ENCODE measurements around the gene TIMM50.
"Not testable (repeated sequence)": the region's sequence is repeated elsewhere in the genome, so short reads cannot be mapped to it uniquely, and the experiment has no call there.

TIMM50 gene

DNA sequence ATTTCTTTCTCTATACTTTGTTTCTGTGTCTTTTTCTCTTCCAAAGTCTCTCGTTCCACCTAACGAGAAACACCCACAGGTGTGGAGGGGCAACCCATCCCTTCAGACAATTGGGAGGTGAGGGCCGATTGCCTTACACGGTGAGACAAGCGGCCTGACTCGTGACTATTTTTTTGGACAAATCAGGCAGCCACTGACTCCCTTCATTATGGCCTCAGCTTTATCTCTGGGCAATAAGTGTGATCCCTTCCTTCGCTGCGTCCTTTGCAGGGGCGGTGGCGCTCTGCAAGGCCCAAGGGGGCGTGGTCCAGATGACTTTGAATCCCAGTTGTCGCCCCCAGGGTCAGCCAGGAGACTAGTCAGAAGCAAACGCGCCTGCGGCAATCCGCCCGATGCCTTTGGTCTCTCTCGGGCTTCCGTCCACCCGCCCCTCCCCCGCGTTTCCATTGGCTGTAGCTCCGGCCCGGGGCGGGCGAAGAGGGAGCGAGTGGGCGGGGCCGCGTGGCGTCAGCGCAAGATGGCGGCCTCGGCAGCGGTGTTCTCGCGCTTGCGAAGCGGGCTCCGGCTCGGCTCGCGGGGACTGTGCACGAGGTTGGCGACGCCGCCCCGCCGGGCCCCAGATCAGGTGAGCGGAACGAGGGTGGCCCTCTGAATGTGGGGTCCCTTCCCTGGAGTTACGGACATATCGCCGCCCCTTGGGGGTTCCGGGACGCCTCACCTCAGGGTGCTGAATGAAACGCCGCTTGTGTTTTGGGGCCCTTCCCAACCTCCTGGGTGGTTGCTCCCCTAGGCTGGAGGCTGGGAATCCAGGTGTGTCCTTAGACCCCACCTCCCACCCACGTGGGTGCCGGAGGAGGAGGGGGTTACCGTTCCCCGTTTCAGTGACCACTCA is at the start of gene TIMM50:
Gene TIMM50 (plus strand): TSS at position 502 of the 892 bp plus-strand sequence. CDS start 16 bp downstream, at position 518.
- DNase-seq: peak; percentile 96

DNA sequence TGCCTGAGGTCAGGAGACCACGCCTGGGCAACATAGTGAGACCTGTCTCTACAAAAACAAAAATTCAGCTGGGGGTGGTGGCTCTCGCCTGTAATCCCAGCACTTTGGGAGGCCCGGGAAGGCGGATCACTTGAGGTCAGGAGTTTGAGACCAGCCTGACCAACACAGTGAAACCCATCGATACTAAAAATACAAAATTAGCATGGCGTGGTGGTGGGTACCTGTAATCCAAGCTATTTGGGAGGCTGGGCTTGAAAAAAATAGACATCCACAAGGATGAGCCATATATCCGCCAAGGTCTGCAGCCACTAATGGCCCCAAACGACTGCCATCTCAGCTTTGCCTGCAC is 48.0 kb upstream of the TIMM50 start:
- no peak for DNase-seq

DNA sequence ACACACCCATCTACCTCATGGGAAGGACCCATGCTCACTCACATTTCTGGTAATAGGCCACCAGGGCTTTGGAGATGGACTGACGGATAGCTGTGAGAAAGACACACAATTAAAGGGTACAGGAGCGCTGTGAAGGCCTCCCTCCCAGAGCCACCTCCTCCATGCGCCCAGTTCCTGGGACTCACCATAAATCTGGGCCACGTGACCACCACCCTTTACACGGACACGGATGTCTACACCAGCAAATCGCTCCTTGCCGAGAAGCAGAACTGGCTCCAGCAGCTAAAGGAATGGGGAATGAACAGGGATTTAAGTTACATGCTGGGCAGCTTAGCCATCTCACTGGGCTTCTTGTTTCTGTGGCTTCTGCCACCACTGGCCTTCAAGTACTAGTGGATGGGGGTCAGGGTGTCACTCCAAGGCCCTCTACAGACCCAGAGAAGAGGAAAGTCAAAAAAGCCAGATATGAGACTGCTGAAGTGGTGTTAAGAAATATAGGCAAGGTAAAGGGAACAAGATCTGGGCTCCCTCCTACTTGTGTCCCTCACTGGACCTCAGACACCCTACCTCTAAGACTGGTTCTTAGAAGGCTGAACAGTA is 47.1 kb upstream of the TIMM50 start:
- no peak for DNase-seq

DNA sequence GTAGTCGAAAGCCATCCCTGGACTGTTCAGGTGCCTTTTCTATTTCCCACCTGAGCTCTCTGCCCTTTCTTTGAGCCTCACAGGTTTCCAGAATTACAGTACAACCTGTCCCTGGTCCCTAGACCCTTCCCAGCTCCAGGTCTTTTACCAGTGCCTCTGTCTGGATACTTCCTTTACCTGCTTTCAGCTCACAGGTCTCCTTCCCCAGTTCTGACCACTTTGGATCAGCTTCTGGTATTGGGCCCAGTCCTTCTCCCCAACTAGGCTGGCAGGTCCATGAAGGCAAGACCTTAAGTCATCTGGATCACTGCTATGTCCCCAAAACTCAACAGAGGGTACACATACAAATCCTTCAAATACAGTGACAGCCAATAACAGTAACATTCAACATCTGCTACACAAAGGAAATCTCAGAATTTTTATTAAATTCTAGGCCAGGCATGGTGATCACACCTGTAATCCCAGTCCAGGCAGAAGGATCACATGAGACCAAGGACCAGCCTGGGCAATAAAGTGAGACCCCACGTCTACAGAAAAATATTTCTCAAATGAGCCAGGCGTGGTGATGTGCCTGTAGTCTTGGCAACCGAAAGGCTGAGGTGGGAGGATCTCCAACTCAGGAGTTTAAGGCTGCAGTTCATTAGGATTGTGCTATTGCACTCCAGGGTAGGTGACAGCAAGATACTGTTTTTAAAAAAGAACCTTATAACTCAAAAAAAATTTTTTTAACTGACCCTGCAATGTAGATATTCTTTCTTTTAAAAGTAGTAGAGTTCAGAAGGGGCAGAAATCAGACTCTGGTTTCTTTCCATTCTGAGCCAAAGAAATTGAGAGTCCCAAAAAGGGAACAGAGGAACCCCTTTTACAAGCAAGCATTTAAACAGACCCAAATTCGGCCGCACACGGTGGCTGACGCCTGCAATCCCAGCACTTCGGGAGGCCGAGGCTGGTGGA is 46.2 kb upstream of the TIMM50 start:
- DNase-seq: no peak

DNA sequence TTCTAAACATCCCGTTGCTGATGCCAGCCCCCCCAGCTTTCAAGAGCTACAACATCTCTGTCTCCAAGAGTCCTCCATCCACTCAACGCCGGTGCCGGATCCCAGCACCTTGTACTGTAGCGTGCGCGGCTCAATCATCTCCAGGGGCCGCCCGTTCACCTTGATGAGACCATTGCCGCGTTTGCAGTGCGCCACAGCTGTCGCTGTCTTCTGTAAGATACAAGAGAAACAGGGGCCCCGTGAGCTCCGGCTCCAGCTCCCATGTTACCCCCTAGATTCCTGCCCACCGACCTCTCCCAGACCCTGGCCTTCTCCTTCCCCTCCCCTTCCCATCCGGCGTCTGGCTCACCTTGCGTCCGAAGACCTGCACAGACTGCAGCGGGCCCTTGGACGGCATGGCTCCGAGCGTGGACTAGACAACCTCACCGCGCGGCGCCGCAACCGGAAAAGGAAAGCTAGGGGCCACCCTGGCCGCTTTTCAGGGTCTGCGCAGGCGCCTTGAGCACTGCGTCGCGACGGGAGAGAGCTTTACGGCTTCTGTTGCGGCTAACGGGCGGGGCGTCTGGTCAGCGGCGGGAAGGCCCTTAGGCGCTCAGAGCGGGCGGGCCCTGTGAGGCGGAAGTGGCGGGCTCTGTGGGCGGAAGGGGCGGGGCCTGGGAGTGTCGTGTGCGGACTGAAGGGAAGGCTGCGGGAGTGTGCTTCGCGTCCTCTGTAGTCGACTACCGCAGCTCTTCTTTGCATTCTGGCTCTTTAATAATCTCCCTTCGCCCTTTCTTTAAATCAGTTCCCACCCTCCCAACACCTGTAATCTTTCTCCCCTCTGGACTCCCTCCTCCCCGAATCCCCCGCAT is 44.9 kb upstream of the TIMM50 start, which contains the start of gene RPS16:
Gene RPS16 (minus strand): TSS at position 451 of the 851 bp plus-strand sequence. CDS start 54 bp downstream, at position 397.
- DNase-seq: peak; percentile 99

DNA sequence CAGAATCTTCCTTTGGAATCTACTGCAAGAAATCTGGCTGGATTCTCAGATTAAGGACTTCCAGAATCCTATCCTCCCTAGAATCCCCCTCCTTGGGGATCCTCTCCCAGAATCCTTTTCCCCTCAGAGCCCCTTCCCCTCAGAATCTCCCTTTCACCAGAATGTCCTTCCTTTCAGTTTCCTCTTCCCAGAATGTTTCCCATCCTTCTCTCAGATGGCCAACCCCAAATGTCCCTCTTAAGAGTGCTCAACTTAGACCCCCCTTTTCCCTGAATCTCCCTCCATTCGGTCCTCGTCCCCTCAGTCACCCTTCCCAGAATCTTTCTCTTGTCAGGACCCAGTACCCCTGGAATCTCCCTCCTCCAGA is 44.3 kb upstream of the TIMM50 start:
- DNase-seq: no peak

DNA sequence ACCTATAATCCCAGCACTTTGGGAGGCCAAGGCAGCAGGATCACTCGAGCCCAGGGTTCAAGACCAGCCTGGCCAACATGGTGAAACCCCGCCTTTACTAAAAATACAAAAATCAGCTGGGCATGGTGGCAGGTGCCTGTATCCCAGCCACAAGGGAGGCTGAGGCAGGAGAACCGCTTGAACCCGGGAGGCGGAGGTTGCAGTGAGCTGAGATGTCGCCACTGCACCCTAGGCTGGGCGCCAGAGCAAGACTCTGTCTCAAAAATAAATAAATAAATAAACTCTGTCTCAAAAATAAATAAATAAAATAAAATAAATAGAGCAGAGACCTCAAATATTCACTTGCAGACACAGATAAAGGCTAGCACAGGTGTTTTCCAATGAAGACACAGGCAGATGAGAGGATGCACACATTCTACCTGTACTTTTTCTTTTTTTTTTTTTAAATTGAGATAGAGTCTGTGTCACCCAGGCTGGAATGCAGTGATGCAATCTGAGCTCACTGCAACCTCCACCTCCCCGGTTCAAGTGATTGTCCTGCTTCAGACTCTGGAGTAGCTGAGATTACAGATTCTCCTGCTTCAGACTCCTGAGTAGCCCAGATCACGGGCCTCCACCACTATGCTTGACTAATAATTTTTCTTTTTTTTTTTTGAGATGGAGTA is 42.2 kb upstream of the TIMM50 start:
- no peak for DNase-seq

DNA sequence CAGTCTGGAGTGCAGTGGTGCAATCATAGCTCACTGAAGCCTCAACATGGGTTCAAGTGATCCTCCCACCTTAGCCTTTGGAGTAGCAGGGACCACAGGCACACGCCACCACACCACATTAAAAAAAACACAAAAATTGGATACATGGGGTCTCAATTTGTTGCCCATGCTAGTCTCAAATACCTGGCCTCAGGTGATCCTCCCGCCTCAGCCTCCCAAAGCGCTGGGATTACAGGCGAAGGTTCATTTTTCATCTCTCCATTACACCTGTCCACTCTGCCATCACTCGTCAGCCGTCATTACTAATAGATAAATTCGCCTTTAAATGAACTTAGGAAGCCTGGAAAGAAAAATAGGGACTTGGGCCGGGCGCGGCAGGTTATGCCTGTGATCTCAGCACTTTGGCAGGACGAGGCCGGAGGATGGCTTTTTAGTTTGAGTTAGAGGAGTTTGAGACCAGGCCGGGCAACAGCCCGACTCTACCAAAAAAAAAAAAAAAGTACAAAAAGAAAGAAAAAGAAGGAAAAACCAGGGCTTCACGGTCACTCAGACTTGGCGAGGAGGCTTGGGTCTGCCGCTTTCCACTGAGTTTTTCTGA is 35.9 kb upstream of the TIMM50 start:
- no peak for DNase-seq

DNA sequence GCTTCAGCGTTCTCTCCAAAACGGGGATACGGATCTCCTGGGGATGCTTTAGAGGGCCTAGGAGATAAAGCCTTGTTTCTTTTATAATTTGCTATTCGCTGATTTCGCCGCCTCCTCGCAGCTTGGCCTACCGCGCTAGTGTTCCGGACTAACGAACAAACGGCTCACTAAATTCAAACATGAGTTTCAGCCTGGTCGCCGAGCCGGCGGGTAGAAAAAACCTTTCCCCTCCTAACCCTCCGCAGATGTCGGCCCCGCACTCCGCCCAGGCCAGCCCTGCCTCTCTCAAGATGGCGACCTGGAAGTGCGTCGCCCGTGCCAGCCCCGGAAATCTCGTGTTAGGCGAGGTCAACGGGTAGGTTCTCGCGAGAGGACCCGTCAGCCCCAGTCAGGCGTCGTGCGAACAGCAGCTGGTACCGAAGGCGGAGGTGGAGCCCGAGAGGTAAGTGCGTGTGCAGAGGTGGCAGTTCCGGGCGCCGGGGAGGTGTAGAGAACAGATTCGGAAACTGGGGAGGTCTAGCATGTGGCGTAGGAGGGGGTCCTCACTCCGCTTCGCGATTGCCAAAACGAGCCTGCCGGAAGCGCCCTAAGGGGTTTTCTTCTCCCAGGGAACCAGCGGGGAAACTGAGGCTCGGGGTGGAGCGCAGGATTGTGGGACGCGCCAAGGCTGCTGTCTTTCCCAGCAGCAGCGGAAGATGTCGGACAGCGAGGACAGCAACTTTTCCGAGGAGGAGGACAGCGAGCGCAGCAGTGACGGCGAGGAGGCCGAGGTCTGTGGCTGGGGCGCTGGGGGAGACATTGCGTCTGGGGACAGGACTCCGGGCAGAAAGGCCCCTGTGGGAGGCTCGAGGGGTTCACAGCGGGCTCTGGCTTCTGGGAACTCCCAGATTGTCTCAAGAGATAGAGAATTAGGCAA is 35.2 kb upstream of the TIMM50 start, which contains the start of gene SUPT5H:
Gene SUPT5H (plus strand): TSS at position 387 of the 916 bp plus-strand sequence. CDS start 309 bp downstream, at position 696.
- DNase-seq: peak; percentile 94

DNA sequence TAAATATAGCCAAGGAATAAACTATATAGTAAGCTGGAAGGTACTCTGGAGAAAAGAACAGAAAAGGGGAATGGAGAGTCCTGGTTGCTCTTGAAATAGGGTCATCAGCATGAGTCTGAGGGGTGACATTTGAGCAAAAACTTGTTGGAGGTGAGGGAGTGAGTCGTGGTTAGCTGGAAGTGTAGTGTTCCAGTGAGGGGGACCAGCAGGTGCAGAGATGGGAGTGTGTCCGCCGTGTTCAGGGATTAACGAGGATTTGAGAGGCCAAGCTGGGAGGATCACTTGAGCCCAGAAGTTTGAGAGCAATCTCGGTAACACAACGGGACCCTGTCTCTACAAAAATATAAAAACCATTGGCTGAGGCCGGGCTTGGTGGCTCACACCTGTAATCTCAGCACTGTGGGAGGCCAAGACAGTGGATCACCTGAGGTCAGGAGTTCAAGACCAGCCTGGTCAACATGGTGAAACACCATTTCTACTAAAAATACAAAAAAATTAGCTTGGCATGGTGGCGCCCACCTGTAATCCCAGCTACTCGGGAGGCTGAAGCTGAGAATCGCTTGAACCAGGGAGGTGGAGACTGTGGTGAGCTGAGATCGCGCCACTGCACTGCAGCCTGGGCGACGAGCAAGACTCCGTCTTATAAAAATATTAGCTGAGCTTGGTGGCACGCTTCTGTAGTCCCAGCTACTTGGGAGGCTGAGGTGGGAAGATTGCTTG is 34.1 kb upstream of the TIMM50 start:
- no peak for DNase-seq

DNA sequence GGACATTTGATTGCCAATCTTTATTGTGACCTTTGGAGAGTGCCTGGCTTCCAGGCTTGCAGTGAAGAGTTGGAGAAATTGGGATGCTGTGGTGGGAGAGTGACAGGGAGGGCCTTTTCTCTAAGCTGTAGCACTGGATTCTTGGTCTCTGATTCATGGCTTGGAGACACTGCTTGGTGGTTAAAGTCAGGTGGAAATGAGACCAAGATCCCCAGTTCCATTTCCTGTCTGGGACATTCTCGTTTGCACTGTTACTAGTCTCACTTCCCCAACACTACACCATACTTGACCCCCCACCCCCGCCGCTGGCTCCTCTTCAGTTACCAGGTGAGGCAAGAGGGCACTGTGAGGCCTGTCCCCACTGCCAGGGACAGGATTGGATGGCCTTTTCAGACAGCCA is 32.4 kb upstream of the TIMM50 start:
- DNase-seq: no peak

DNA sequence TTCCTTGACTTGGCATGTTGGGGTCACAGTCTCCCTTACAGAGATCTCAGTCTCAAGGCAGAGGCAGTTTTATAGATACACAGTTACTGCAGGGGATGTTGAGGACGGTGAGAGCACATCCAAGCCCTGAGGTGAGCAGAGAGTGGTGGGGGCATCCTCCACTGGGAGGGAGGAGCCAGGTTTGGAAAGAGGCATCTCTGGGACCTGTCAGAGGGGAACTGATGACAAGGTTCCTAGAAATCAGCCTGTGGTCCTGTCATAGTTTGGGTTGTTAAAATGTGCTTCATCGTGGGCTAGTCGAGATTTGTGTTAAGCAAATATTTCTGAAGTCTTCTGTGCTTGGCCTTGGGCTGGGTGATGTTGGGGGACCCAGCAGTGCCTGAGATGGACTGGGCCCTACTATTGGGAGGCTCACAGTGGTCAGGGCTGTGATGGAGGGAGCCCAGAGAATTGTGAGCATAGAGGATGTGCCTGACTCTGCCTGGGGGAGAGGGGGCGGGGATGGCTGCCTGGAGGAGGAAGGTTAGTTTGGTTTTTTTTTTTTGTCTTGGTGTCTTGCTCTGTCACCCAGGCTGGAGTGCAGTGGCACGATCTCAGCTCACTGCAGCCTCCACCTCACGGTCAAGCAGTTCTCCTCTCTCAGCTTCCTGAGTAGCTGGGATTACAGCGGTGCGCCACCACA is 31.4 kb upstream of the TIMM50 start:
- no peak for DNase-seq

DNA sequence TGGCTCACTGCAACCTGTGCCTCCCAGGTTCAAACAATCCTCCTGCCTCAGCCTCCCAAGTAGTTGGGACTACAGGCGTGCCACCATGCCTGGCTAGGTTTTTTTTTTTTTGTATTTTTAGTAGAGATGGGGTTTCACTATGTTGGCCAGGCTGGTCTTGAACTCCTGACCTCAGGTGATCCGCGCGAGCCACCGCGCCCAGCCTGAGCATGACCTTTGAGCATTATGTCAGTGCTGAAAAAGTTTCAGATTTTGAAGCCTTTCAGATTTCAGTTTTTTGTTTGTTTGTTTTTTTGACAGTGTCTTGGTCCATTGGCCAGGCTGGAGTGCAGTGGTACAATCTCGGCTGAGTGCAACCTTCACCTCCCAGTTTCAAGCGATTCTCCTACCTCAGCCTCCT is 29.4 kb upstream of the TIMM50 start:
- DNase-seq: not testable (repeated sequence)

DNA sequence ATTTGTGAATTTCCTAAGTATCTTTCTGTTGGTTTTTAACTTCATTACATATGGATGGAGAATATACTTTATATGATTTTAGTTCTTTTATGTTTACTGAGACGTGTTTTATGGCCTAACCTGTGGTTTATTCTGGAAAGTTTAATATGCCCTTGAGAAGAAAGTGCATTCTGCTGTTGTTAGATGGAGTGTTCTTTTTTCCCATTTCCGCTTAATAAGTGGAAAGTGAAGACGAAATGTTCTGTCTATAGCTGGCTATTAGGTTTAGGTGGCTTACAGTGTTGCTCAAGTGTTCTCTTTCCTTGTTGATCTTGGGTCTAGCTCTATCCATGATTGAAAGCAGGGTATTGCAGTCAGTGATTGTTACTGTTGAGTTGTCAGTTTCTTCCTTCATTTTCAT is 17.2 kb upstream of the TIMM50 start:
- no peak for DNase-seq

DNA sequence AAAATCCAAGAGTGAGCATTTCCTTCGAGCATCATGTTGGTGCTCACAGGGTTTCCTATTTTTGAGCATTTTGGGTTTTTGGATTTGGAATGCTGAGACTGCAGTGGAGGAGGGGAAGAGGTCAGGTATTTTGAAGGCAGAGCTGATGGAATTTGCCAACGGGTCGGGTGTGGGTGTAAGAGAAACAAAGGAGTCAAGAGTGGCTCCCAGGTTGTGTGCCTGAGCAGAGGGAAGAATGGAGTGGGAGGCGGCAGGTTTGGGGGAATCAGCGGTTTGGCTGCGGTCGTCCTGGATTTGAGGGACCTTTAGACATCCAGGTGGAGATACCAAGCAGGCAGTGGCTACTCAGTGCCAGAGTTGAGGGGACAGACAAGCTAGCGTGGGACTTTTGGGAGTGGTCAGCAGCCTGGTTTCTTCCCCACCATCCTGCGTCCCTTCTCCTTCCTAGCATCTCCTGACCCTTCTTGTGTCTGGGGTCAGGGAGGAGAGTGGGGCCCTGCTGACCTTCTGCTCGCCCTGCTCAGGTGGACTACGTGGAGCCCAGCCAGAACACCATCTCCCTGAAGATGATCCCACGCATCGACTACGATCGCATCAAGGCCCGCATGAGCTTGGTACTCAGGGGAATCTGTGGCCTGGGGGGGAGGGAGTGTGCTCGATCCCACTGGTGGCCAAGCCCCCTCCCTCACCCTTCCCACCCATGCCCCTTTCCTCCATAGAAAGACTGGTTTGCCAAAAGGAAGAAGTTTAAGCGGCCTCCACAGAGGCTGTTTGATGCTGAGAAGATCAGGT is 14.5 kb upstream of the TIMM50 start:
- DNase-seq: no peak

DNA sequence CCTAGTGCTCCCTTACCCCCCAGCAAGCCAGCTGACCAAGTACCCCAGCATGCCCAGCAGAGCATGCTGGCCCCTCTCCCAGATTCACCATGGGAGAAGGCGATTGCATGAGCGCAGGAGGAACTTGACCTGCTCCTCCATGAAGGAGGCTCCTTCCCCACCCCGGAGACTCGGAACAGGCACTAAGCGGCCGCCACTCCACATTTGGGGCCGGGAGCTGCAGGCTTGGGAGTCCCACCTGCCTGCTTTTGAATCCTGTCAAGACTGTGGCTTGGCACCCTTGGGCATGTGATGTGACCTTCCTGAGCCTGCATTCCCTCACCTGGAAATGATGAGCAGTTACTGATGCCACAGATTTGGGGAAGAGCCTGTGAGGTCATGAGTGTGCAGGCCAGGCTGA is 12.7 kb upstream of the TIMM50 start:
- DNase-seq: no peak

DNA sequence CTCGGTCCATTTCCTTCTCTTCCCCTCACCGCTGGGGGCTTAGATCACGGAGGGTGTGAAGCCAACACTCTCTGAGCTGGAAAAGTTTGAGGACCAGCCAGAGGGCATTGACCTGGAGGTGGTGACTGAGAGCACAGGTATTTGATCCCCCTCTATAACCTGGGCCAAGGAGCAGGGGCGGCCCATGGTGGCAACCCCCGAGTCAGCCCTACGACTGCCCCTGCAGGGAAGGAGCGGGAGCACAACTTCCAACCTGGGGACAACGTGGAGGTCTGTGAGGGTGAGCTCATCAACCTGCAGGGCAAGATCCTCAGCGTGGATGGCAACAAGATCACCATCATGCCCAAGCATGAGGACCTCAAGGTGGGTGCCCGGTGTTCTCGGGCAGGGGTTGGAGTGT is 11.6 kb upstream of the TIMM50 start:
- no peak for DNase-seq

DNA sequence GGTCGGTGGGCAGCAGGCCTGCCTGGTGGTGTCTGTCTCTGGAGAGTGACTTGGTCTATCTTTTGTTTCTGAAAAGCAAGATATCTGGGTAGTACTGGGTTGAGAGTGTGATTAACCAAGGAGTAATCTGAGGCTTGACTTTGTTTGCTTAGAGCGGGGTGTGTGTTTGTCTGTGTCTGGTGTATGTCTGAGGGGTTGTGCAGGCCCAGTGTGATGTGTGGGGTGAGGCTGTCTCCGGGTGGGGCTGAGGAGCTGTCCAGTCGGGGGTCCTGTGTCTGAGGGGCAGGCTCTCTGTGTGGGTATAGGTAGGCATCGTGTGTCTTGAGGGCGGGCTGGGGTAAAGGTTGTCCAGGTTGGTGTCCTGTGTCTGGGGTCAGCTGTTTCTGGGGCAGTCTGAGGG is 11.1 kb upstream of the TIMM50 start:
- DNase-seq: no peak
